ENCODE data around the gene KCTD17. TPM values are rescaled to one million over a fixed set of nuclear protein-coding genes. Genes with fewer than 3 reads are reported as not detected.

The KCTD17 gene
- total and polyA plus RNA-seq, 2 of the 4 experiments (the other 2 are of a cell fraction): 28.3 to 37.3 TPM

- Histone ChIP-seq H3K56ac (ENCODE audit: extremely low read depth, insufficient read depth, low read length) (no peak overlapping the region), H2BK20ac (ENCODE audit: low read depth, low read length) (no peak overlapping the region), H2AK9ac (replicated peaks; ENCODE audit: low read depth, low read length, poor library complexity) (peak overlapping the region; percentile 24), H3K9me1 (ENCODE audit: insufficient read depth, low read length) (peaks cover 15% of the 10 kb centered on the region; the same call in 1 of the 2 replicates), H4K20me1 (ENCODE audit: insufficient read depth, low read length) (no peaks in the 10 kb centered on the region), H2BK120ac (ENCODE audit: low read depth, low read length) (no peak overlapping the region), H3K27me3 (ENCODE audit: control insufficient read depth, insufficient read depth, low read length) (peaks cover 2% of the 10 kb centered on the region; the same call in 1 of the 2 replicates), H2AK5ac (ENCODE audit: low read depth, low read length) (peak overlapping the region; percentile 31; the same call in 1 of the 2 replicates), H3K4me2 (ENCODE audit: low read depth, low read length) (no peak overlapping the region), H4K5ac (ENCODE audit: low read depth, low read length) (no peak overlapping the region), H3K79me1 (ENCODE audit: low read depth in 1 of 2, low read length in 2 of 2) (peaks cover 7 to 14% of the 10 kb centered on the region in 2 experiments; a peak in 3 of 4 replicates), H4K8ac (ENCODE audit: low read depth in 2 of 2, low read length in 2 of 2) (no peak overlapping the region), H2BK5ac (ENCODE audit: low read depth, low read length, poor library complexity, severe bottlenecking) (no peak overlapping the region), H3K9ac (ENCODE audit: low read depth, low read length) (no peak overlapping the region), H2BK15ac (ENCODE audit: low read depth, low read length) (no peak overlapping the region), H3K4ac (ENCODE audit: low read depth, low read length) (no peak overlapping the region), H2AFZ (replicated peaks; ENCODE audit: low read length, poor library complexity) (no peak overlapping the region), H3K14ac (replicated peaks; ENCODE audit: low read depth, low read length) (no peak overlapping the region), H4K91ac (ENCODE audit: insufficient read depth, low read depth, low read length) (no peak overlapping the region), H3K23ac (ENCODE audit: low read depth, low read length) (no peak overlapping the region), H3K4me3 (ENCODE audit: insufficient read depth, low read depth, low read length) (no peak overlapping the region), H3K36me3 (ENCODE audit: control insufficient read depth, insufficient read depth, low read length) (no peaks in the 10 kb centered on the region; the same call in 1 of the 2 replicates), H3K4me1 (ENCODE audit: control insufficient read depth, insufficient read depth, low read length) (peaks cover 6% of the 10 kb centered on the region), H3K18ac (ENCODE audit: low read depth, low read length) (no peak overlapping the region), H3K27ac (ENCODE audit: insufficient read depth, low read length) (no peak overlapping the region), H3K9me3 (ENCODE audit: control insufficient read depth, insufficient read depth, low read length) (no peaks in the 10 kb centered on the region)
- CTCF ChIA-PET: no interaction called here
- TF ChIP-seq FOS (IDR thresholded peaks at IDR 0.05; ENCODE audit: low read depth, low read length): no peak
- TF ChIP-seq CHD1 (IDR thresholded peaks at IDR 0.05; ENCODE audit: low read depth, low read length): no peak
- TF ChIP-seq RAD21 (IDR thresholded peaks at IDR 0.05; ENCODE audit: low read length): no peak
- no peak for TF ChIP-seq ELK1 (IDR thresholded peaks at IDR 0.05; ENCODE audit: borderline replicate concordance, low read depth, low read length)
- no peak for TF ChIP-seq CEBPB (IDR thresholded peaks at IDR 0.05; ENCODE audit: low read depth, low read length)
- no peak for TF ChIP-seq MAFK (IDR thresholded peaks at IDR 0.05; ENCODE audit: low read depth, low read length)
- no peak for TF ChIP-seq MAZ (IDR thresholded peaks at IDR 0.05; ENCODE audit: borderline replicate concordance, low read depth, low read length)
- intact Hi-C loops (cut with micrococcal nuclease) (no loop called here), in situ Hi-C loops (cut with MboI; ENCODE audit: low sequenced_read_pairs) (no loop called here), dilution Hi-C loops (cut with HindIII; ENCODE audit: low sequenced_read_pairs, unreplicated experiment) (no loop called here)
- POLR2A ChIA-PET (ENCODE audit: unreplicated experiment): no interaction called here
- peak; percentile 31 for DNase-seq
- WGBS, 2 experiments (ENCODE audit: extremely low coverage in 2 of 2, insufficient read length in 1 of 2): no CpG with 5 or more reads among the region's 6 CpGs
- BruUV-seq (replicated peaks): no TSS peak
- ATAC-seq (ENCODE audit: low read depth): 0 out of 2 replicates have a peak, but pooled peaks have one; percentile 8
Observed at GRCh38 chr22:37048133-37048532, 3.4 kb upstream of the KCTD17 start.

Measured in IMR-90 (cell line).